Measurements from ENCODE around the gene ALKBH6. TPM values are rescaled to one million over a fixed set of nuclear protein-coding genes. Genes with fewer than 3 reads are reported as not detected.

The ALKBH6 gene
- total and polyA plus RNA-seq, 12 donors = 7.9 to 18.9 (median 10.4) TPM

DNA sequence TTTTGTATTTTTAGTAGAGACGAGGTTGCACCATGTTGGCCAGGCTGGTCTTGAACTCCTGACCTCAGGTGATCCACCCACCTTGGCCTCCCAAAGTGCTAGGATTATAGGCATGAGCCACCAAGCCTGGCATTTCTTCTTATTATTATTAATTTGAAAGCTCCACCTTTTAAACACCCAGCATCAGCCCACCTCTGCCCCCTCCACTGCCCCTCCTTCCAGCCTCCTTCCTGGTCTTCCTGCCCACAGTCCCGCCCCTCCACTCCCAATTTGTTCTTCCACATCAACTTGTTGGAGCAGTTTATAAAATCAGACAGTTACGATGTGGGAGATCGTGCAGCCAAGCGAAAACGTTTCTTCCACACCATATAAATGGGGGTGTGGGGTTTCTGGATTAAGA lies 26.5 kb upstream of the ALKBH6 start:
- intact Hi-C loops (cut with DNase I) = no loop called here
- WGBS, 2 donors = 91% methylated on average over 6 of the region's 6 CpGs
- no peak overlapping the region for H3K4me3 ChIP-seq
- H3K4me1 ChIP-seq = peaks cover 0 to 11% (median 0%) of the 10 kb centered on the region in 9 donors
- TF ChIP-seq, protein P1, sequence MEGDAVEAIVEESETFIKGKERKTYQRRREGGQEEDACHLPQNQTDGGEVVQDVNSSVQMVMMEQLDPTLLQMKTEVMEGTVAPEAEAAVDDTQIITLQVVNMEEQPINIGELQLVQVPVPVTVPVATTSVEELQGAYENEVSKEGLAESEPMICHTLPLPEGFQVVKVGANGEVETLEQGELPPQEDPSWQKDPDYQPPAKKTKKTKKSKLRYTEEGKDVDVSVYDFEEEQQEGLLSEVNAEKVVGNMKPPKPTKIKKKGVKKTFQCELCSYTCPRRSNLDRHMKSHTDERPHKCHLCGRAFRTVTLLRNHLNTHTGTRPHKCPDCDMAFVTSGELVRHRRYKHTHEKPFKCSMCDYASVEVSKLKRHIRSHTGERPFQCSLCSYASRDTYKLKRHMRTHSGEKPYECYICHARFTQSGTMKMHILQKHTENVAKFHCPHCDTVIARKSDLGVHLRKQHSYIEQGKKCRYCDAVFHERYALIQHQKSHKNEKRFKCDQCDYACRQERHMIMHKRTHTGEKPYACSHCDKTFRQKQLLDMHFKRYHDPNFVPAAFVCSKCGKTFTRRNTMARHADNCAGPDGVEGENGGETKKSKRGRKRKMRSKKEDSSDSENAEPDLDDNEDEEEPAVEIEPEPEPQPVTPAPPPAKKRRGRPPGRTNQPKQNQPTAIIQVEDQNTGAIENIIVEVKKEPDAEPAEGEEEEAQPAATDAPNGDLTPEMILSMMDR (IDR thresholded peaks at IDR 0.05) = no peak
- peaks cover 0 to under 1% (median 0%) of the 10 kb centered on the region in 11 donors for H3K9me3 ChIP-seq
- no peak for ATAC-seq
- H3K27ac ChIP-seq = no peak overlapping the region
- H3K27me3 ChIP-seq = no peaks in the 10 kb centered on the region
- no peak for DNase-seq
- H3K36me3 ChIP-seq = peaks cover 0 to 21% (median 0%) of the 10 kb centered on the region in 9 donors

DNA sequence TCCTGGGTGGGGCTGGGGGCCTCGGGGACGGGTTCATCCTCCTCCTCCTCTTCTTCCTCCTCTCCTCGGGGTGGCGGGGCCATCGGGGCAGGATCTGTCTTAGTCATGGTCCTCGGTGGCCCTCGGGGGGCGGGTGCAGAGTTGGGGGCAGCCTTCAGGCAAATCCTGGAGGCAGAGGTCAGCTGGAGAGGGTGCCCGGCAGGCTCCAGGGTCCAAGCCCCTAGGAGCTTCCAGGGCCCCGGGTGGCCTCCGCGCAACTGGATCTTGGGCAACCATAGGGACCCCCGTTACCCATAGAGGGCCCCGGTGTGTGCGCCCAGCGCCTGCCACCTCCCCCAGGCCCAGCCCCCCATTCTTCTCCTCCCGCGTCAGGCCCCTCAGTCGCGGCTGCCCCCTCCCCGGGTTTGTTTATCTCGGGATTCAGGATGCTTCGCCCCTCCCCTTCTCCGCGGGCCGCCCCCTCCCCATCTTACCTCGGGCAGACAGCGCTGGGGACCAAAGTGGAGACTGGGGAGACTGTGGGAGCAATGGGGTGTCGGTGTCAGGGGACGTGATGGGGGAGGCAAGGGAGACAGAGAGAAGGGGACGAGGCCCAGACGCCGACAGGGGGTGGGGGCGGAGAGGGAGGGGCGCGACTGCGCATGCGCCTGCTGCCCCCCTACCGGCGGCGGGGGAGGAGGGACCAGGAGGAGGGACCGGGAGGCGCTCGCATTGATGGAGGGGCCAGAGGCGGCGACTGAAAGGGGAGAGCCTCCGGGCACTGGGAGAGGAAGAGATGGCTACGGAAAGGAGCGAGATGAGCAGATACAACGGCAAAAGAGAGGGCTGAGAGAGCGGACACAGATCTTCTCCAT lies 18.5 kb upstream of the ALKBH6 start, which contains the start of gene CLIP3:
Gene CLIP3, minus strand, starts transcription at position 623 of the 854 bp plus-strand sequence. Its CDS starts 516 bp downstream, at position 107.
- Histone ChIP-seq H3K27me3 (peaks cover 0 to 11% (median 0%) of the 10 kb centered on the region in 7 donors), H3K27ac (peak within 1 kb of the TSS in 6 of 10 donors; percentile 21 to 62 (median 33)), H3K9me3 (no peaks in the 10 kb centered on the region), H3K4me1 (peaks cover 0 to 16% (median 10%) of the 10 kb centered on the region in 9 donors), H3K4me3 (peak within 1 kb of the TSS; percentile 38 to 65 (median 52)), H3K36me3 (peaks cover 0 to 12% (median 0%) of the 10 kb centered on the region in 9 donors)
- 4 to 5% methylated on average over 49 to 51 of the region's 51 CpGs for WGBS, 2 donors
- DNase-seq (peak; percentile 70 to 75), ATAC-seq (peak; percentile 78 to 91 (median 85))
- intact Hi-C loops (cut with DNase I) = no loop called here
- TF ChIP-seq, protein P1 (IDR thresholded peaks at IDR 0.05) = peak in 2 of 9 donors; percentile 10 to 17

DNA sequence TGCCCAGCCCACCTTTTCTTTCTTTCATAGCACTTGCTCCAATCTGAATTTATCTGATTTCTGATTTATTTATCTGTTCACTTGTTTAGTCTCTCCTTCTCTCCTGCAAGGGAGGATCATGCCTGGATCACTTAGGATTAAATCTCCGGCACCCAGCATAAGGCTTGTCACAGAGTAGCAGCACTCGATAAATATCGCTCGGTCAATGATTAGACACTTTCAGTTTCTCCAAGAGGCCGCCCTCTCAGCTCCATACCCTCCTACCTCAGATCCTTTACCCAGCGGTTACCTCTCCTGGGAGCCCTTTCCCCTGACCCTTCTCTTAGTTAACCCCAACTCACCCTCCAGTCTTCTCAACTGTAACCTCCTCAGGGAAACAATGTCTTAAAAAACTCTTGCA lies 17.3 kb upstream of the ALKBH6 start:
- TF ChIP-seq, protein P1 (IDR thresholded peaks at IDR 0.05) = no peak
- no peak overlapping the region for H3K27ac ChIP-seq
- intact Hi-C loops (cut with DNase I) = no loop called here
- no peaks in the 10 kb centered on the region for H3K9me3 ChIP-seq
- H3K27me3 ChIP-seq = peaks cover 0 to 11% (median 0%) of the 10 kb centered on the region in 7 donors
- peaks cover 0 to 17% (median 0%) of the 10 kb centered on the region in 9 donors for H3K36me3 ChIP-seq
- H3K4me1 ChIP-seq = peaks cover 0 to 16% (median 10%) of the 10 kb centered on the region in 9 donors
- H3K4me3 ChIP-seq = no peak overlapping the region
- ATAC-seq (no peak), DNase-seq (no peak)
- 95 to 96% methylated on average over 6 of the region's 6 CpGs for WGBS, 2 donors

DNA sequence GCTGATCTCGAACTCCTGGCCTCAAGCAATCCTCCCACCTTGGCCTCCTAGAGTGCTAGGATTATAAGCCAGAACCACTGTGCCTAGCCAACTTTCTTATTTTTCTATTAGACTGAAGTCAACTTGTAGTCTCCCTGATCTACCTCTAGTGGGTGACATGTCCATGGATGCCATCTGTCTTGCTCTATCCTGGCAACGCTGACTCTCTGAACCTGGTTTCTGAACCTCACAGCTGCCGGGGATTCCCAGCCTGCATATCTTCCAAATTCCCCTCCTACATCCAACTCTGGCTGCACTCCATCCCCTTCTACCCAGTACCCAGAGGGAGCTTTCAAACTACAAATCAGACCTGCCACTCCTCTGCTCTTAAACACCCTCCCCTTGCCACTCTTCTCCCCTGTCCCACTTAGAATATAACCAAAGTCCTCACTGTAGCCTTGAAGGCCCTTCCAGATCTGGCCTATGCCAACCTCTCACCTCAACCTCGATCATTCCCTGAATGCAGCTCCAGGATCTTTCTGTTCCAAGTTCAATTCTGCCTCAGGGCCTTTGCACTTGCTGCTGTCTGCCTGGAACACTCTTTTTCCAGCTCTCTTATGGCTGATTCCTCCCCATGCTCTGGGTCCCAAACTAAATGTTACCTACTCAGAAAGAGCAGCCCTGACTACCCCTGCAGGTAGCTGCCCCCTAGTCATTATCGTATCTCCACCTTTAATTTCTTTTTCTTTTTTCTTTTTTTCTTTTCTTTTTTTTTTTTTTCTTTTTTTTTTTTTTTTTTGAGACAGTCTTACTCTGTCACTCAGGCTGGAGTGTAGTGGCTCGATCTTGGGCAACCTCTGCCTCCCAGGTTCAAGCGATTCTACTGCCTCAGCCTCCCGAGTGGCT lies 16.5 kb upstream of the ALKBH6 start:
- H3K36me3 ChIP-seq = peaks cover 0 to 24% (median 0%) of the 10 kb centered on the region in 9 donors
- no peak overlapping the region for H3K27ac ChIP-seq
- intact Hi-C loops (cut with DNase I) = no loop called here
- TF ChIP-seq, protein P1 (IDR thresholded peaks at IDR 0.05) = no peak
- DNase-seq (no peak), ATAC-seq (no peak)
- peaks cover 0 to 16% (median 10%) of the 10 kb centered on the region in 9 donors for H3K4me1 ChIP-seq
- peaks cover 0 to 11% (median 0%) of the 10 kb centered on the region in 7 donors for H3K27me3 ChIP-seq
- 88 to 91% methylated on average over 8 of the region's 8 CpGs for WGBS, 2 donors
- H3K4me3 ChIP-seq = no peak overlapping the region
- H3K9me3 ChIP-seq = no peaks in the 10 kb centered on the region

All from heart right ventricle (tissue), 16 donors.